MCF 10A (cell line): ENCODE data around the gene FUT2. TPM values are rescaled to one million over a fixed set of nuclear protein-coding genes. Genes with fewer than 3 reads are reported as not detected.

Source experiments
- BruUV-seq: library from RNA; stranded (reverse); fragments of 400-500 nt; replicated peaks from 2 replicates; lab custom pipeline; 2021; lab: Mats Ljungman, UMichigan
- CTCF ChIA-PET: fragments of 300-600 bp; sonication (Branson Sonifier 250); formaldehyde crosslinking; extraction: SDS; loops from one replicate; lab custom pipeline; 2021; ENCODE audit warnings: antibody characterized with exemption, inconsistent platforms; lab: Yijun Ruan, JAX
- POLR2A ChIA-PET: fragments of 300-600, 350-650 bp; sonication (Branson Sonifier 250); formaldehyde crosslinking; extraction: SDS; loops from one replicate; lab custom pipeline; 2020; ENCODE audit warnings: antibody characterized with exemption, inconsistent platforms; lab: Yijun Ruan, JAX
- DNase-seq: peaks from one replicate; pipeline ENCODE4 v3.0.0-alpha.2; 2018; ENCODE audit not compliant: unreplicated experiment
- H3K27ac Mint-ChIP-seq: one replicate; pipeline ENCODE4 v1.8.0; 2022; ENCODE audit warnings: mild to moderate bottlenecking, low read depth, mixed read lengths; ENCODE audit not compliant: unreplicated experiment
- H3K27me3 Mint-ChIP-seq: one replicate; pipeline ENCODE4 v1.8.0; 2022; ENCODE audit warnings: mixed read lengths; ENCODE audit not compliant: insufficient read depth, unreplicated experiment
- H3K36me3 Mint-ChIP-seq: one replicate; pipeline ENCODE4 v1.8.0; 2022; ENCODE audit warnings: mild to moderate bottlenecking, moderate library complexity, mixed read lengths; ENCODE audit not compliant: insufficient read depth, unreplicated experiment
- H3K4me1 Mint-ChIP-seq: one replicate; pipeline ENCODE4 v1.8.0; 2022; ENCODE audit warnings: mixed read lengths; ENCODE audit not compliant: insufficient read depth, unreplicated experiment
- H3K4me3 Mint-ChIP-seq: one replicate; pipeline ENCODE4 v1.8.0; 2022; ENCODE audit warnings: mild to moderate bottlenecking, moderate library complexity, mixed read lengths; ENCODE audit not compliant: unreplicated experiment
- H3K9me3 Mint-ChIP-seq: one replicate; pipeline ENCODE4 v1.8.0; 2022; ENCODE audit warnings: mixed read lengths; ENCODE audit not compliant: unreplicated experiment
- intact Hi-C: fragments of 100-400 bp; cut with micrococcal nuclease; formaldehyde crosslinking; loops from 2 replicates; pipeline ENCODE4 v1.14.1; 2022
- total RNA-seq: library from RNA; stranded (reverse); gene quantifications from 2 replicates; pipeline ENCODE4 v1.2.3, GENCODE V29; 2022
- TF ChIP-seq, protein P1 (sequence below): fragments of 200-600 bp; IDR thresholded peaks from one replicate; pipeline ENCODE4 v1.8.0; 2022; ENCODE audit warnings: antibody characterized with exemption, mild to moderate bottlenecking; ENCODE audit not compliant: unreplicated experiment

FUT2 gene
- total RNA-seq, 1 experiment from 2014 or later: not detected

DNA sequence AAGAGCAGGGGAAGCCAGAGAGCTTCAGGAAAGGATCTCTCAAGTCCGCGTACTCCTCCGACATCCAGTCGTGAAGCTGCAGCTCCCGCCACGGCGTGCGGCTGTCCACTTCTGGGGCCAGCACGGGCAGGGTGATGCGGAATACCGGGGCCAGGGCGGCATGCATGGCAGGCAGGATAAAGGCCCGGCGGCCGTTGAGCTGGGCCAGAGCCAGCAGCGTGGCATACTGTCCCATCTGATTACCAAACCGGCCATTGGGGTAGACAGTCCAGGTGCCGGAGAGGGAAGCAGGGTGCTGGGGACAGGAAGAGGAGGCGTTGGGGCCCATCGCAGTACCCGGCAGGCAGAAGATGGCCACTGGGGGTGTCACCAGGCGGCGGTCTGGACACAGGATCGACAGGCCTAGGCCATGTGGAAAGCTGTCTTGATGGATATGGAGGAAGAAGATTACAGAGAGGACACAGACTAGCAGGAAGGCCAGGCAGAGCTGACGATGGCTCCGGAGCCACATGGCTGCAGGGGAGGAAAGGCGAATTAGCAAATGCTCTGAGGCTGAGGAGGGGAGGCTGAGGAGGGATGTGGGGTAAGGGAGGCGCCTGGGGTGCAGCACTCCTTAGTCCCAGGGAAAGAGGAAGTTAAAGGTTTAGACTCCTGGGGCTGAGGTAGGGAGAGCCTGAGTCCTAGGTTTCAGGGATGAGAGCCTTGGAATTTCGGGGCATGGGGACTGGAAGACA, 55.2 kb downstream of the FUT2 start:
- BruUV-seq: no TSS peak
- Mint-ChIP-seq H3K4me3 (peak overlapping the region; percentile 77), H3K27ac (no peak overlapping the region), H3K9me3 (no peaks in the 10 kb centered on the region), H3K36me3 (peaks cover 14% of the 10 kb centered on the region), H3K4me1 (peaks cover 29% of the 10 kb centered on the region), H3K27me3 (no peaks in the 10 kb centered on the region)
- TF ChIP-seq, protein P1, sequence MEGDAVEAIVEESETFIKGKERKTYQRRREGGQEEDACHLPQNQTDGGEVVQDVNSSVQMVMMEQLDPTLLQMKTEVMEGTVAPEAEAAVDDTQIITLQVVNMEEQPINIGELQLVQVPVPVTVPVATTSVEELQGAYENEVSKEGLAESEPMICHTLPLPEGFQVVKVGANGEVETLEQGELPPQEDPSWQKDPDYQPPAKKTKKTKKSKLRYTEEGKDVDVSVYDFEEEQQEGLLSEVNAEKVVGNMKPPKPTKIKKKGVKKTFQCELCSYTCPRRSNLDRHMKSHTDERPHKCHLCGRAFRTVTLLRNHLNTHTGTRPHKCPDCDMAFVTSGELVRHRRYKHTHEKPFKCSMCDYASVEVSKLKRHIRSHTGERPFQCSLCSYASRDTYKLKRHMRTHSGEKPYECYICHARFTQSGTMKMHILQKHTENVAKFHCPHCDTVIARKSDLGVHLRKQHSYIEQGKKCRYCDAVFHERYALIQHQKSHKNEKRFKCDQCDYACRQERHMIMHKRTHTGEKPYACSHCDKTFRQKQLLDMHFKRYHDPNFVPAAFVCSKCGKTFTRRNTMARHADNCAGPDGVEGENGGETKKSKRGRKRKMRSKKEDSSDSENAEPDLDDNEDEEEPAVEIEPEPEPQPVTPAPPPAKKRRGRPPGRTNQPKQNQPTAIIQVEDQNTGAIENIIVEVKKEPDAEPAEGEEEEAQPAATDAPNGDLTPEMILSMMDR: no peak
- POLR2A ChIA-PET: interaction anchor here (1.5 kb wide), 1 partner anchor 12 kb away, joined by 10 read pairs; no protein-coding TSS in a partner anchor
- no peak for DNase-seq
- intact Hi-C loops: no loop called here
- CTCF ChIA-PET: interaction anchor here (1.7 kb wide), 1 partner anchor 11 kb away, joined by 9 read pairs; the partner anchor contains the start of gene RASIP1

DNA sequence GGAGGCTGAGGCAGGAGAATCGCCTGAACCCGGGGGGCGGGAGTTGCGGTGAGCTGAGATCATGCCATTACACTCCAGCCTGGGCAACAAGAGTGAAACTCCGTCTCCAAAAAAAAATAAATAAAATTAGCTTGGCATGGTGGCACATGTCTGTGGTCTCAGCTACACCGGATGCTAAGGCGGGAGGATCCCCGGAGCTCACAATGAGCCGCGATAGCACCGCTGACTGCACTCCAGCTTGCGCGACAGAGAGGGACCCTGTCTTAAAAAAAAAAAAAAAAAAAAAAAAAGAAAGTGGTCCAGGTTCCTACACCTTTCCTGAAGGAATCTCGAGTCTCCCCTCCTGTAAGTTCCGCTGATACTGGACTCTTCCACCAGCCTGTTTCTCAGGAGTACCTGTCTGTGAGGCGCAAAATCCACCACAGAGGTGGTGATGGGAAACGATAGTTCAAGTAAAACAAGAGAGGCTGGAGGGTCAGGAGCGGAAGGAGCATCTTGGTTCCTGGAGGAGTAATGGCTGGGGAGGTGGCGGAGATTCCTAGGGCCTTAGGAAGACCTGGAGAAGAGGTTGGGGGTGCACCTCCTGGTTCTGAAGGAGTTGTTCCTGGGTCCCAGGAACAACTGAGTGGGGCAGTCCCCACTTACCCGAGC, 56.2 kb downstream of the FUT2 start:
- H3K27me3 Mint-ChIP-seq: no peaks in the 10 kb centered on the region
- no peak for DNase-seq
- peak overlapping the region; percentile 17 for H3K27ac Mint-ChIP-seq
- ChIA-PET CTCF (interaction anchor here (1.7 kb wide), 1 partner anchor 12 kb away, joined by 9 read pairs; the partner anchor contains the start of gene RASIP1), POLR2A (interaction anchor here (1.2 to 1.5 kb wide), 2 partner anchors 13 to 31 kb away, joined by 4 to 10 read pairs; no protein-coding TSS in a partner anchor)
- TF ChIP-seq, protein P1: no peak
- H3K36me3 Mint-ChIP-seq: peaks cover 14% of the 10 kb centered on the region
- H3K4me3 Mint-ChIP-seq: peak overlapping the region; percentile 77
- intact Hi-C loops: no loop called here
- BruUV-seq: TSS peak; percentile 43
- peaks cover 29% of the 10 kb centered on the region for H3K4me1 Mint-ChIP-seq
- H3K9me3 Mint-ChIP-seq: no peaks in the 10 kb centered on the region

DNA sequence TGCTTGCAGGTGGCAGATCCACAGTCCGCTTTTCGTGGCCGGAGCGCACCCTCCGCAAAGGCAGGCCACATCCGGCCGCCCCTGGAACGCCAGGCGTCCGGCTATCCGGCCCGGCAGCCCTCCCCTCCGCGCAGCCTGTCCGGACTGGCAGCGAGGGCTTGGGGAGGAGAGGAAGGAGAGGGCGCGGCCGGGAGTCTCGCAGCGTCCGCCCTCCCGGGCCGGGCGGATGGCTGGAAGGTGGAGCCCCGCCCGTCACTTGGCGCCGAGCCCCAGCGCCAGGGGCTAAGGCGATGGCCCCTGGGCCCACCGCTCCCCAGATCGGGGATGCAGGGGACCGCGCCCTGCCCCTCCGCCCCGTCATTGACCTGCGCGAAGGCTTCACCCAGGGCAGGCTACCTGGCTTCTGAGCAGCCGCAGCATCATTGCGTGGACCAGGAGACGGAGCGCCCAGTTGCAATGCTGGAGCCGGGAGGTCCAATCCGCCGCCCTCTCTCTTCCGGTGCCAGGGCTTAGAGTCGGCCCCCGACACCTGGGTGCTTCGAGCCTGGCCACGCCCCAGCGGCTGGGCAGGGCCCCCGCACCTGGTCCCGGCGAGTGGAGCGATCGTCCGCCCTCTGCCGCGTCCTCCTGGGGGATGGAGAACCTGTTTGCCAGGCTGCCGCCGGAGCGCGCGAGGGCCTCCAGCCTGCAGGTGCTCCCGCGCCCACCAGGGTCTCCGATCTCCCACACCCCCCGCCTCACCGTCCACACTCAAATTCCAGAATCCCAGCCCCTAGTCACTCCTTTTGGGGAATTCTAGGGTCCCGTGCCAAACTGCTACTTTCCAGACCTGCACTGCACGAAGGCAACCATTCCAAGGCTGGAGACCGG, 57.0 kb downstream of the FUT2 start, which contains the start of gene FUT1:
TSS of gene FUT1 (minus strand) at position 146 of the 870 bp plus-strand sequence. CDS start 1,360 bp downstream, outside the sequence.
- ChIA-PET CTCF (no interaction called here), POLR2A (interaction anchor here (1.2 to 1.5 kb wide), 2 partner anchors 14 to 32 kb away, joined by 4 to 10 read pairs; no protein-coding TSS in a partner anchor)
- peak within 1 kb of the TSS; percentile 17 for H3K27ac Mint-ChIP-seq
- intact Hi-C loops: no loop called here
- no TSS peak for BruUV-seq
- peak; percentile 91 for DNase-seq
- H3K4me3 Mint-ChIP-seq: peak within 1 kb of the TSS; percentile 77
- H3K27me3 Mint-ChIP-seq: no peaks in the 10 kb centered on the region
- H3K4me1 Mint-ChIP-seq: peaks cover 29% of the 10 kb centered on the region
- TF ChIP-seq, protein P1: no peak
- H3K36me3 Mint-ChIP-seq: peaks cover 12% of the 10 kb centered on the region
- H3K9me3 Mint-ChIP-seq: no peaks in the 10 kb centered on the region
